Endothelial cell of umbilical vein (primary cell): Measurements from ENCODE around the gene ZNRD2. TPM values are rescaled to one million over a fixed set of nuclear protein-coding genes. Genes with fewer than 3 reads are reported as not detected.

Source experiments
- BruUV-seq: library from RNA; stranded (reverse); fragments of 400-500 nt; replicated peaks from 2 replicates; lab custom pipeline; 2021; lab: Mats Ljungman, UMichigan
- CTCF ChIA-PET: fragments of 300-600, 350-600 bp; sonication (Branson Sonifier 250); formaldehyde crosslinking; loops from one replicate; lab custom pipeline; 2021; ENCODE audit warnings: antibody characterized with exemption, inconsistent platforms; lab: Charles Lee
- POLR2A ChIA-PET: fragments of 300-600, 350-600 bp; sonication (Branson Sonifier 250); formaldehyde crosslinking; loops from one replicate; lab custom pipeline; 2021; ENCODE audit warnings: antibody characterized with exemption, inconsistent platforms; lab: Charles Lee
- DNase-seq: peaks from one replicate; pipeline ENCODE4 v3.0.0-alpha.2; 2011; ENCODE audit warnings: low read depth, low spot score
- FAIRE-seq: peaks from 2 replicates; lab custom pipeline; 2011; peaks lifted over from hg19 to GRCh38; lab: Jason Lieb, UNC
- H2AFZ ChIP-seq: 2 replicates; pipeline ENCODE4 v1.6.0; 2012; ENCODE audit warnings: low read depth, low read length, control low read depth, inconsistent platforms
- H3K27ac ChIP-seq: 2 replicates; pipeline ENCODE4 v1.5.1; 2011; ENCODE audit warnings: low read depth, mild to moderate bottlenecking, control low read depth, low read length, moderate library complexity; ENCODE audit not compliant: insufficient read depth
- H3K27me3 ChIP-seq, 2 experiments: 2 replicates each; pipeline versions ENCODE4 v1.6.0 to v1.6.1; 2011; ENCODE audit warnings: low read length in 2 of 2, mixed read lengths in 1 of 2; ENCODE audit not compliant: control insufficient read depth in 2 of 2, insufficient read depth in 2 of 2
- H3K36me3 ChIP-seq, 2 experiments: 2 replicates in 1 of 2; 3 replicates in 1 of 2; pipeline ENCODE4 v1.5.1; 2011; ENCODE audit warnings: low read length in 2 of 2, mild to moderate bottlenecking in 1 of 2, moderate library complexity in 1 of 2; ENCODE audit not compliant: control insufficient read depth in 2 of 2, insufficient read depth in 2 of 2; ENCODE audit errors: extremely low read depth in 1 of 2
- H3K4me1 ChIP-seq: 3 replicates; pipeline ENCODE4 v1.5.1; 2011; ENCODE audit warnings: mild to moderate bottlenecking, low read length; ENCODE audit not compliant: control insufficient read depth, insufficient read depth; ENCODE audit errors: extremely low read depth
- H3K4me2 ChIP-seq: 2 replicates; pipeline ENCODE4 v1.6.1; 2011; ENCODE audit warnings: low read length, control low read depth, mixed read lengths; ENCODE audit not compliant: insufficient read depth
- H3K4me3 ChIP-seq, 3 experiments: fragments of 200-600 bp in 1 of 3; sonication (generic), shearing (Covaris generic) in 1 of 3; replicated peaks in 1 of 3; 2 replicates each; pipeline ENCODE4 v1.5.1; 2011 to 2016; ENCODE audit warnings: control low read depth in 3 of 3, low read length in 3 of 3, mild to moderate bottlenecking in 2 of 3, inconsistent platforms in 1 of 3, low read depth in 1 of 3, moderate library complexity in 1 of 3; ENCODE audit not compliant: insufficient read depth in 1 of 3
- H3K79me2 ChIP-seq: 2 replicates; pipeline ENCODE4 v1.6.0; 2012; ENCODE audit warnings: low read length, inconsistent platforms; ENCODE audit not compliant: control insufficient read depth, insufficient read depth
- H3K9ac ChIP-seq: replicated peaks from 2 replicates; pipeline ENCODE3; 2011; ENCODE audit warnings: low read length, control low read depth; ENCODE audit not compliant: insufficient read depth; ENCODE audit errors: extremely low read depth
- H3K9me1 ChIP-seq: replicated peaks from 3 replicates; pipeline ENCODE4 v1.6.0; 2011; ENCODE audit warnings: mild to moderate bottlenecking, low read length; ENCODE audit not compliant: control insufficient read depth, insufficient read depth; ENCODE audit errors: extremely low read depth
- H3K9me3 ChIP-seq: replicated peaks from 2 replicates; pipeline ENCODE4 v1.5.1; 2012; ENCODE audit warnings: low read length, inconsistent platforms; ENCODE audit not compliant: control insufficient read depth, insufficient read depth
- H4K20me1 ChIP-seq: replicated peaks from 2 replicates; pipeline ENCODE3; 2011; ENCODE audit warnings: mild to moderate bottlenecking, low read length; ENCODE audit not compliant: control insufficient read depth, insufficient read depth; ENCODE audit errors: extremely low read depth
- EZH2 ChIP-seq: IDR thresholded peaks from 2 replicates; pipeline ENCODE4 v1.6.1; 2012; ENCODE audit warnings: borderline replicate concordance, low read depth, mild to moderate bottlenecking, moderate library complexity, low read length, inconsistent platforms; ENCODE audit not compliant: severe bottlenecking
- FOS ChIP-seq: IDR thresholded peaks from 2 replicates; pipeline ENCODE4 v1.6.1; 2011; ENCODE audit warnings: mild to moderate bottlenecking, low read length, moderate library complexity, borderline replicate concordance; ENCODE audit not compliant: insufficient read depth
- GATA2 ChIP-seq: IDR thresholded peaks from 2 replicates; pipeline ENCODE4 v1.7.0; 2011; ENCODE audit warnings: low read depth, mild to moderate bottlenecking, moderate library complexity, mixed read lengths, low read length; ENCODE audit not compliant: insufficient read length, insufficient read depth
- JUN ChIP-seq: IDR thresholded peaks from 2 replicates; pipeline ENCODE4 v1.6.1; 2011; ENCODE audit warnings: borderline replicate concordance, low read depth; ENCODE audit not compliant: insufficient read length, insufficient read depth
- MYC ChIP-seq: IDR thresholded peaks from one replicate; pipeline ENCODE4 v1.6.1; 2011; ENCODE audit warnings: mild to moderate bottlenecking, low read depth, low read length
- POLR2A ChIP-seq: IDR thresholded peaks from 2 replicates; pipeline ENCODE4 v1.6.1; 2012; ENCODE audit warnings: low read depth, mild to moderate bottlenecking, control low read depth, low read length
- POLR2AphosphoS5 ChIP-seq: IDR thresholded peaks from 2 replicates; pipeline ENCODE4 v1.6.1; 2012; ENCODE audit warnings: low read depth, mild to moderate bottlenecking, control low read depth, low read length, moderate library complexity; ENCODE audit not compliant: insufficient read depth
- dilution Hi-C: fragments of 300-500 bp; cut with MboI; formaldehyde crosslinking; loops from one replicate; pipeline ENCODE4 v1.15.0; 2019; ENCODE audit warnings: low sequenced_read_pairs; ENCODE audit not compliant: extremely low pct_ligation_motif_present
- intact Hi-C: fragments of 100-400 bp; cut with micrococcal nuclease; formaldehyde crosslinking; loops from one replicate; pipeline ENCODE4 v1.10.0; 2022
- polyA plus RNA-seq, 4 experiments: library from polyadenylated mRNA; depleted of rRNA in 3 of 4; stranded (reverse) in 3 of 4; unstranded in 1 of 4; fragments of >200 nt; gene quantifications; 2 replicates each; pipeline versions ENCODE4 v1.2.1 to v1.2.3, GENCODE V29; 2011 to 2012; ENCODE audit warnings: missing spikeins in 1 of 4
- total RNA-seq: library from RNA; stranded (reverse); gene quantifications from 2 replicates; pipeline ENCODE4 v1.2.3, GENCODE V29; 2021
- TF ChIP-seq, protein P1 (sequence below), 2 donors: IDR thresholded peaks; 1 replicate in 1 of 2; 2 replicates in 1 of 2; pipeline ENCODE4 v1.5.1; 2011; ENCODE audit warnings: low read length in 2 of 2, mild to moderate bottlenecking in 2 of 2, moderate library complexity in 2 of 2, control low read depth in 1 of 2, inconsistent platforms in 1 of 2, low read depth in 1 of 2; ENCODE audit not compliant: insufficient read depth in 1 of 2; ENCODE audit errors: extremely low read depth in 1 of 2
- TF ChIP-seq, protein P2 (sequence below): IDR thresholded peaks from 2 replicates; pipeline ENCODE4 v1.6.1; 2011; ENCODE audit not compliant: insufficient read depth, insufficient read length

Gene ZNRD2
- total and polyA plus RNA-seq, 2 donors (not counting 3 experiments of a cell fraction or from before 2014, with no cell fraction given), result 40.8 to 96.7 TPM

DNA sequence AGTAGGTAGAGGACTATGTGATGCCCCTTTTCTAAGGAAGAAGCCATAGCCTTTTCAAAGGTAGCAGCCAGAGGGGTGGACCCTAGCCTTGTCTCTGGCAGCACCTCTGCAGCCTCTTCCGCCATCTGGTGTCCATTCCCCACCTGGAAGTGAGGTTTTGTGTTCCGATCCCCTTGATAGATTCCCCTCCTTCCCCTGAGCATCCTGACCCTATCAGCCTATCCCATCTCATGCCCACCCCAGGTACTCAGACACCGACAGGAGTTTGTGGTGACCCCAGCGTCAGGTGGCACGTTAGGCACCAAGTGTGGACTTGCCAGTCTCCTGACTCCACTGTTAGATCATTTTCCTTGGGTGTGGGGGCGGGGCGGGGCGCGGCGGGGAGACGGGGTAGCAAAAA, 1.7 kb downstream of the ZNRD2 start:
- BruUV-seq, result no TSS peak
- peak overlapping the region; percentile 15 for H3K4me2 ChIP-seq
- peaks cover 25% of the 10 kb centered on the region for H3K79me2 ChIP-seq
- ChIA-PET CTCF (interaction anchor here (0.7 to 9.7 kb wide), 15 partner anchors 10 to 91 kb away, joined by 3 to 167 read pairs (median 8); partner anchors contain the start of genes LTBP3, PCNX3 and SCYL1), POLR2A (interaction anchor here (1.1 kb wide), 1 partner anchor 63 kb away, joined by 10 read pairs; no protein-coding TSS in a partner anchor)
- no peaks in the 10 kb centered on the region for H3K9me1 ChIP-seq
- dilution Hi-C loops (no loop called here), intact Hi-C loops (loop anchor here (1.0 to 5.0 kb wide), 5 partner anchors 25 to 190 kb away; partner anchors contain the start of gene SLC25A45)
- H3K27me3 ChIP-seq, result no peaks in the 10 kb centered on the region
- no peak overlapping the region for H3K9ac ChIP-seq
- no peaks in the 10 kb centered on the region for H3K36me3 ChIP-seq
- peak overlapping the region in 2 of 3 experiments; percentile 65 to 73 for H3K4me3 ChIP-seq
- peak; percentile 73 for DNase-seq
- H3K4me1 ChIP-seq, result peaks cover 53% of the 10 kb centered on the region
- H2AFZ ChIP-seq, result no peak overlapping the region
- no peak for FAIRE-seq
- no peaks in the 10 kb centered on the region for H4K20me1 ChIP-seq
- no peak overlapping the region for H3K27ac ChIP-seq
- TF ChIP-seq, protein P1, sequence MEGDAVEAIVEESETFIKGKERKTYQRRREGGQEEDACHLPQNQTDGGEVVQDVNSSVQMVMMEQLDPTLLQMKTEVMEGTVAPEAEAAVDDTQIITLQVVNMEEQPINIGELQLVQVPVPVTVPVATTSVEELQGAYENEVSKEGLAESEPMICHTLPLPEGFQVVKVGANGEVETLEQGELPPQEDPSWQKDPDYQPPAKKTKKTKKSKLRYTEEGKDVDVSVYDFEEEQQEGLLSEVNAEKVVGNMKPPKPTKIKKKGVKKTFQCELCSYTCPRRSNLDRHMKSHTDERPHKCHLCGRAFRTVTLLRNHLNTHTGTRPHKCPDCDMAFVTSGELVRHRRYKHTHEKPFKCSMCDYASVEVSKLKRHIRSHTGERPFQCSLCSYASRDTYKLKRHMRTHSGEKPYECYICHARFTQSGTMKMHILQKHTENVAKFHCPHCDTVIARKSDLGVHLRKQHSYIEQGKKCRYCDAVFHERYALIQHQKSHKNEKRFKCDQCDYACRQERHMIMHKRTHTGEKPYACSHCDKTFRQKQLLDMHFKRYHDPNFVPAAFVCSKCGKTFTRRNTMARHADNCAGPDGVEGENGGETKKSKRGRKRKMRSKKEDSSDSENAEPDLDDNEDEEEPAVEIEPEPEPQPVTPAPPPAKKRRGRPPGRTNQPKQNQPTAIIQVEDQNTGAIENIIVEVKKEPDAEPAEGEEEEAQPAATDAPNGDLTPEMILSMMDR (IDR thresholded peaks at IDR 0.05; ENCODE audit: extremely low read depth in 1 of 2, insufficient read depth in 1 of 2, low read depth in 1 of 2, low read length in 2 of 2), result peak; percentile 24 to 38
- TF ChIP-seq GATA2, result no peak
- no peaks in the 10 kb centered on the region for H3K9me3 ChIP-seq

DNA sequence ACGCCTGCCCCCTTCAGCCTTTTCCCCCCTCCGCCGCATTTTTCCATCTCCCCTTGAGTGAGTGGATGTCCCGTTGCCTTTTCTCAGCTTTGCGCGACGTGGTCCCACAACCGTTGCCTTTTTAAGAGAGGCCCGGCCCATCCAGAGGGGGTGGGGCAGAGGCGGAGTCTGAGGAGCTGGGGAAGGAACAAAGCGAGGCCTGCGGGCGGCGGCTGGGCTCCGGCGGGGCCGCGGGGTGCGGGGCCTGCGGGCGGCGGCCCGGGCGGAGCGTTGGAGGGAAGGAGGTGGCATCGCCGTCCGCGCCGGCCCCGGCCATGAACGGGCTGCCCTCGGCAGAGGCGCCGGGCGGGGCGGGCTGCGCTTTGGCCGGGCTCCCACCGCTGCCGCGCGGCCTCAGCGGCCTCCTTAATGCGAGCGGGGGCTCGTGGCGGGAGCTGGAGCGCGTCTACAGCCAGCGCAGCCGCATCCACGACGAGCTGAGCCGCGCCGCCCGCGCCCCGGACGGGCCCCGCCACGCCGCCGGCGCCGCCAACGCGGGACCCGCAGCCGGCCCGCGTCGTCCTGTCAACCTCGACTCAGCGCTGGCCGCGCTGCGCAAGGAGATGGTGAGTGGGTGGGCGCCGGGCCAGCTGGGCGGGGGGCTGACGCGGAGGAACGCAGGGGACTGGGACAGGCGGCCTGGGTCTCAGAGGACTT, 2.2 kb downstream of the ZNRD2 start, which contains the start of gene FAM89B:
FAM89B (plus strand) TSS at position 183 of the 696 bp plus-strand sequence; CDS start at position 315, 132 bp downstream.
- Histone ChIP-seq H2AFZ (no peak within 1 kb of the TSS), H3K4me2 (peak within 1 kb of the TSS; percentile 82), H3K79me2 (peaks cover 25% of the 10 kb centered on the region), H3K36me3 (no peaks in the 10 kb centered on the region), H3K9ac (peak within 1 kb of the TSS; percentile 76), H3K4me1 (peaks cover 57% of the 10 kb centered on the region), H4K20me1 (no peaks in the 10 kb centered on the region), H3K27me3 (no peaks in the 10 kb centered on the region), H3K9me3 (no peaks in the 10 kb centered on the region), H3K27ac (peak within 1 kb of the TSS; percentile 51), H3K9me1 (no peaks in the 10 kb centered on the region), H3K4me3 (peak within 1 kb of the TSS; percentile 36 to 73 (median 65))
- DNase-seq, result peak; percentile 81
- intact Hi-C loops (loop anchor here (1.0 to 5.0 kb wide), 3 partner anchors 32 to 190 kb away; partner anchors contain the start of gene SLC25A45), dilution Hi-C loops (no loop called here)
- POLR2A ChIA-PET, result interaction anchor here (1.1 kb wide), 1 partner anchor 64 kb away, joined by 10 read pairs; no protein-coding TSS in a partner anchor
- CTCF ChIA-PET, result interaction anchor here (0.6 to 9.7 kb wide), 17 partner anchors 11 to 91 kb away, joined by 3 to 167 read pairs (median 5); partner anchors contain the start of genes LTBP3, PCNX3 and SCYL1
- FAIRE-seq, result peak; percentile 92
- TF ChIP-seq FOS, result no peak
- no peak for TF ChIP-seq EZH2
- TF ChIP-seq POLR2AphosphoS5, result peak; percentile 90
- TF ChIP-seq GATA2, result no peak
- TF ChIP-seq JUN, result no peak
- peak; percentile 85 for TF ChIP-seq POLR2A
- TF ChIP-seq, protein P2, sequence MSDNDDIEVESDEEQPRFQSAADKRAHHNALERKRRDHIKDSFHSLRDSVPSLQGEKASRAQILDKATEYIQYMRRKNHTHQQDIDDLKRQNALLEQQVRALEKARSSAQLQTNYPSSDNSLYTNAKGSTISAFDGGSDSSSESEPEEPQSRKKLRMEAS, result no peak
- no peak for TF ChIP-seq MYC
- TF ChIP-seq, protein P1 (IDR thresholded peaks at IDR 0.05; ENCODE audit: extremely low read depth in 1 of 2, insufficient read depth in 1 of 2, low read depth in 1 of 2, low read length in 2 of 2), result no peak
- BruUV-seq, result no TSS peak
